ENCODE data around the gene PRDX5.

PRDX5 gene

DNA sequence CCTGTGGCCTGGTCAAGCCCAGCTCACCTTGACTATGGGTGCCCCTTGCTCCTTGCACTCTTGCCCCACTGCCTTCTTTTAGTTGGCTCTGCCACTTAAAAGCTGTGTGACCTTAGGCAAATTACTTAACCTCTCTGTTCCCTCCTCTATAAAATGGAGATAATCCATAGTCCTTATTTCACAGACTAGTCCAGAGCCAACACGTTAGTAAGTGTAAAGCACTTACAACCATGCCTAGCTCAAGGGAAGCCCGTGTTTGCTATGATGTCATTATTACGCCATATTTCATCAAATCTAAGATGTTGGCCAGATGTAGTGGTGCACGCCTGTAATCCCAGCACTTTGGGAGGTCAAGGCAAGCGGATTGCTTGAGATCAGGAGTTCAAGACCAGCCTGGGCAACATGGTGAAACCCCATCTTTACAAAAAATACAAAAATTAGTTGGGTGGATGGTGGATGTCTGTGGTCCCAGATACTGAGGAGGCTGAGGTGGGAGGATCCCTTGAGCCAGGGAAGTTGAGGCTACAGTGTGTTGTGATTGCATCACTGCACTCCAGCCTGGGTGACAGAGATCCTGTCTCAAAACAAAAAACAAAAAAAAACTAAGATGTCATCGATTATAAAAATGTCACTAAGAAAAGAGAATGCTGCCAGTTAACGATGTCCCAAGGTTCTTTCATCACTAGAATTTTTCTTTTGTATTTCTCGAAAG lies 19.8 kb downstream of the PRDX5 start:
- TF ChIP-seq TEAD4 (IDR thresholded peaks at IDR 0.05): no peak
- TF ChIP-seq, protein P1, sequence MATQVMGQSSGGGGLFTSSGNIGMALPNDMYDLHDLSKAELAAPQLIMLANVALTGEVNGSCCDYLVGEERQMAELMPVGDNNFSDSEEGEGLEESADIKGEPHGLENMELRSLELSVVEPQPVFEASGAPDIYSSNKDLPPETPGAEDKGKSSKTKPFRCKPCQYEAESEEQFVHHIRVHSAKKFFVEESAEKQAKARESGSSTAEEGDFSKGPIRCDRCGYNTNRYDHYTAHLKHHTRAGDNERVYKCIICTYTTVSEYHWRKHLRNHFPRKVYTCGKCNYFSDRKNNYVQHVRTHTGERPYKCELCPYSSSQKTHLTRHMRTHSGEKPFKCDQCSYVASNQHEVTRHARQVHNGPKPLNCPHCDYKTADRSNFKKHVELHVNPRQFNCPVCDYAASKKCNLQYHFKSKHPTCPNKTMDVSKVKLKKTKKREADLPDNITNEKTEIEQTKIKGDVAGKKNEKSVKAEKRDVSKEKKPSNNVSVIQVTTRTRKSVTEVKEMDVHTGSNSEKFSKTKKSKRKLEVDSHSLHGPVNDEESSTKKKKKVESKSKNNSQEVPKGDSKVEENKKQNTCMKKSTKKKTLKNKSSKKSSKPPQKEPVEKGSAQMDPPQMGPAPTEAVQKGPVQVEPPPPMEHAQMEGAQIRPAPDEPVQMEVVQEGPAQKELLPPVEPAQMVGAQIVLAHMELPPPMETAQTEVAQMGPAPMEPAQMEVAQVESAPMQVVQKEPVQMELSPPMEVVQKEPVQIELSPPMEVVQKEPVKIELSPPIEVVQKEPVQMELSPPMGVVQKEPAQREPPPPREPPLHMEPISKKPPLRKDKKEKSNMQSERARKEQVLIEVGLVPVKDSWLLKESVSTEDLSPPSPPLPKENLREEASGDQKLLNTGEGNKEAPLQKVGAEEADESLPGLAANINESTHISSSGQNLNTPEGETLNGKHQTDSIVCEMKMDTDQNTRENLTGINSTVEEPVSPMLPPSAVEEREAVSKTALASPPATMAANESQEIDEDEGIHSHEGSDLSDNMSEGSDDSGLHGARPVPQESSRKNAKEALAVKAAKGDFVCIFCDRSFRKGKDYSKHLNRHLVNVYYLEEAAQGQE (IDR thresholded peaks at IDR 0.05; ENCODE audit: low read depth): no peak
- TF ChIP-seq FOXM1 (IDR thresholded peaks at IDR 0.05; ENCODE audit: borderline replicate concordance, low read depth): no peak
- no peak for TF ChIP-seq CREB1 (IDR thresholded peaks at IDR 0.05; ENCODE audit: low read depth)
- TF ChIP-seq YY1 (IDR thresholded peaks at IDR 0.05; ENCODE audit: low read depth): no peak
- TF ChIP-seq MAX (IDR thresholded peaks at IDR 0.05): no peak
- no peak for TF ChIP-seq RAD21 (IDR thresholded peaks at IDR 0.05; ENCODE audit: low read depth)

GRCh38 chr11:64338716-64339115 lies 20.8 kb downstream of the PRDX5 start:
- no peak for TF ChIP-seq TEAD4 (IDR thresholded peaks at IDR 0.05)
- TF ChIP-seq EGR1 (IDR thresholded peaks at IDR 0.05): no peak
- TF ChIP-seq RAD21 (IDR thresholded peaks at IDR 0.05; ENCODE audit: low read depth): no peak
- TF ChIP-seq NFIC (IDR thresholded peaks at IDR 0.05): no peak
- no peak for TF ChIP-seq ZBTB7A (IDR thresholded peaks at IDR 0.05; ENCODE audit: low read depth)
- TF ChIP-seq EP300 (IDR thresholded peaks at IDR 0.05; ENCODE audit: borderline replicate concordance): no peak

DNA sequence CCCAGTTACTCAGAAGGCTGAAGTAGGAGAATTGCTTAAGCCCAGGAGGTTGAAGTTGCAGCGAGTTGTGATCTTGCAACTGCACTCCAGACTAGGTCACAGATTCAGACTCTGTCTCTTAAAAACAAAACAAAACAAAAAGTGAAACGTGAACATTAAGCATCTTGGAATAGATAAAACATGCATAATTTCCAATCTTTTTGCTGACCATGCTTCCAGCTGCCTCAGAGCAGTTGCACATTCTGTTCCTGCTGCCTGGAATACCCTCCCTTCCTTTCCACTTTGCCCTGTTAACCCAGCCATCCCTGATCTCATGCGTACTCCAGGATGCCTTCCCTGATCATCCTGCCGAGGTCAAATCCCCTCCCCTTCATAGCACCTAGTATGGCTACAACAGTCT lies 21.4 kb downstream of the PRDX5 start:
- TF ChIP-seq CREB1 (IDR thresholded peaks at IDR 0.05; ENCODE audit: low read depth) (no peak), TEAD4 (IDR thresholded peaks at IDR 0.05) (no peak), FOXM1 (IDR thresholded peaks at IDR 0.05; ENCODE audit: borderline replicate concordance, low read depth) (no peak), EP300 (IDR thresholded peaks at IDR 0.05; ENCODE audit: borderline replicate concordance) (no peak), RAD21 (IDR thresholded peaks at IDR 0.05; ENCODE audit: low read depth) (no peak), NFIC (IDR thresholded peaks at IDR 0.05) (no peak), TAF1 (IDR thresholded peaks at IDR 0.05; ENCODE audit: low read depth) (no peak), MAX (IDR thresholded peaks at IDR 0.05) (no peak), USF1 (IDR thresholded peaks at IDR 0.05) (no peak), YY1 (IDR thresholded peaks at IDR 0.05; ENCODE audit: low read depth) (no peak)
- TF ChIP-seq, protein P1 (IDR thresholded peaks at IDR 0.05; ENCODE audit: low read depth): no peak

GRCh38 chr11:64339754-64340408 lies 22.0 kb downstream of the PRDX5 start, which contains the start of gene CCDC88B:
Gene CCDC88B (plus strand): TSS chr11:64340204. CDS start chr11:64340267, 63 bp downstream.
- TF ChIP-seq ZBTB7A (IDR thresholded peaks at IDR 0.05; ENCODE audit: low read depth): no peak
- TF ChIP-seq EP300 (IDR thresholded peaks at IDR 0.05; ENCODE audit: borderline replicate concordance): no peak
- no peak for TF ChIP-seq YY1 (IDR thresholded peaks at IDR 0.05; ENCODE audit: low read depth)
- no peak for TF ChIP-seq CREB1 (IDR thresholded peaks at IDR 0.05; ENCODE audit: low read depth)
- TF ChIP-seq TAF1 (IDR thresholded peaks at IDR 0.05; ENCODE audit: low read depth): no peak
- TF ChIP-seq NFIC (IDR thresholded peaks at IDR 0.05): no peak
- TF ChIP-seq MAX (IDR thresholded peaks at IDR 0.05): no peak

- no peak for TF ChIP-seq YY1 (IDR thresholded peaks at IDR 0.05; ENCODE audit: low read depth)
- TF ChIP-seq, protein P1 (IDR thresholded peaks at IDR 0.05; ENCODE audit: low read depth): no peak
- no peak for TF ChIP-seq NFIC (IDR thresholded peaks at IDR 0.05)
- 0 out of 2 replicates have a peak, but pooled peaks have one; percentile 26 for TF ChIP-seq ZBTB7A (IDR thresholded peaks at IDR 0.05; ENCODE audit: low read depth)
- 0 out of 2 replicates have a peak, but pooled peaks have one; percentile 25 for TF ChIP-seq EGR1 (IDR thresholded peaks at IDR 0.05)
- TF ChIP-seq CEBPB (IDR thresholded peaks at IDR 0.05): no peak
- no peak for TF ChIP-seq TCF12 (IDR thresholded peaks at IDR 0.05; ENCODE audit: low read depth)
Measured at GRCh38 chr11:64340671-64341335, 22.9 kb downstream of the PRDX5 start.
